BE2C (cell line): ENCODE data around the gene KRTAP7-1. TPM values are rescaled to one million over a fixed set of nuclear protein-coding genes. Genes with fewer than 3 reads are reported as not detected.

Experiments
- DNase-seq: peaks from one replicate; pipeline ENCODE4 v3.0.0-alpha.2; 2020
- H3K27me3 ChIP-seq: fragments of 250-450 bp; sonication (Bioruptor Pico); 2 replicates; pipeline ENCODE4 v1.5.1; 2020; ENCODE audit warnings: mild to moderate bottlenecking
- H3K36me3 ChIP-seq: fragments of 250-450 bp; sonication (Bioruptor Pico); 2 replicates; pipeline ENCODE4 v1.5.1; 2020; ENCODE audit warnings: mild to moderate bottlenecking
- H3K4me1 ChIP-seq: fragments of 250-450 bp; sonication (Bioruptor Pico); 2 replicates; pipeline ENCODE4 v1.5.1; 2020
- H3K4me3 ChIP-seq: 2 replicates; pipeline ENCODE4 v1.5.1; 2011; ENCODE audit warnings: low read depth, low read length
- H3K9me3 ChIP-seq: fragments of 250-450 bp; sonication (Bioruptor Pico); 2 replicates; pipeline ENCODE4 v1.5.1; 2020
- polyA plus RNA-seq: library from polyadenylated mRNA; unstranded; fragments of >200 nt; gene quantifications from one replicate; pipeline ENCODE4 v1.2.1, GENCODE V29; 2012; ENCODE audit warnings: low read depth, missing spikeins; ENCODE audit not compliant: insufficient read length, insufficient read depth
- TF ChIP-seq, protein P1 (sequence below): IDR thresholded peaks from 2 replicates; pipeline ENCODE4 v1.5.1; 2012; ENCODE audit warnings: mild to moderate bottlenecking, low read depth, low read length

The KRTAP7-1 gene
- polyA plus RNA-seq, result not detected

DNA sequence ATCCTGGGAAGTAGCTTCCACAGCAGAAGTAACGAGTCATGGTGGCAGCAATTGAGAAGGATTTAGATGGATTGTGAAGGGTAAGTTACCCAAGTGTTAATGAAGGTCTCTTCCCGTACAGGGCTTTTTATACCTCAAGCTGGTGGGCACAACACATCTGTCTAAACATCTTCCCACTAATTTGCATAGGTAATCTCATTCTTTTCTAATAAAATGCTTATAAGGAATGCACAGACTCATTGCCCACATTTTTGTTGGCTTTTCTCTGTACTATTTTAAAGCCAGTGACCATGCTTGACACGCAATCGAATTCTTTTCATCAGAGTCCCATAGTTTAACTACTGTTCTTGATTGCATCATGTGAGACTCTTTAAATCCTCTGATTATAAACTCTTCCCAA, at the start of gene KRTAP7-1:
Gene KRTAP7-1 (minus strand): TSS at position 101 of the 400 bp plus-strand sequence. CDS start 61 bp downstream, at position 40.
- no peak for DNase-seq
- no peaks in the 10 kb centered on the region for H3K9me3 ChIP-seq
- H3K36me3 ChIP-seq, result no peaks in the 10 kb centered on the region
- H3K4me1 ChIP-seq, result no peaks in the 10 kb centered on the region
- no peaks in the 10 kb centered on the region for H3K27me3 ChIP-seq
- no peak within 1 kb of the TSS for H3K4me3 ChIP-seq
- TF ChIP-seq, protein P1, sequence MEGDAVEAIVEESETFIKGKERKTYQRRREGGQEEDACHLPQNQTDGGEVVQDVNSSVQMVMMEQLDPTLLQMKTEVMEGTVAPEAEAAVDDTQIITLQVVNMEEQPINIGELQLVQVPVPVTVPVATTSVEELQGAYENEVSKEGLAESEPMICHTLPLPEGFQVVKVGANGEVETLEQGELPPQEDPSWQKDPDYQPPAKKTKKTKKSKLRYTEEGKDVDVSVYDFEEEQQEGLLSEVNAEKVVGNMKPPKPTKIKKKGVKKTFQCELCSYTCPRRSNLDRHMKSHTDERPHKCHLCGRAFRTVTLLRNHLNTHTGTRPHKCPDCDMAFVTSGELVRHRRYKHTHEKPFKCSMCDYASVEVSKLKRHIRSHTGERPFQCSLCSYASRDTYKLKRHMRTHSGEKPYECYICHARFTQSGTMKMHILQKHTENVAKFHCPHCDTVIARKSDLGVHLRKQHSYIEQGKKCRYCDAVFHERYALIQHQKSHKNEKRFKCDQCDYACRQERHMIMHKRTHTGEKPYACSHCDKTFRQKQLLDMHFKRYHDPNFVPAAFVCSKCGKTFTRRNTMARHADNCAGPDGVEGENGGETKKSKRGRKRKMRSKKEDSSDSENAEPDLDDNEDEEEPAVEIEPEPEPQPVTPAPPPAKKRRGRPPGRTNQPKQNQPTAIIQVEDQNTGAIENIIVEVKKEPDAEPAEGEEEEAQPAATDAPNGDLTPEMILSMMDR, result no peak

DNA sequence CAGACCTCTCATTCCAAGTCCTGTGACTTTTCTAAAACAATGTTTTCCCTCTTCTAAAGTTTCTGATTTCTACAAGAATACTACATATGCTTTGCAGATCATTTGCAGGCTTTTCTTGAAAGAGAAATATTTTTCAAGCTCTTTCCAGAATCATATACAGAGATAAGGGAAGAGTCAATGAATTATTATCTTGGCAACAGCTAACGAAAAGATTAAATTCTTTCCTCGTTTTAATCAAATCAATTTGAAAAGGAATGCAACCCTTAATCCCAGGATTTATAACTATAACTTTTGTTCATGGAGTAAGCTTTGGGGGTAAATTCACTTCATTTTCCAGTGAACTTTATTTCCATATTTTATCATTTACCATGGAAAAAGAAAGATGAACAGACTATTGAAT, 45.0 kb upstream of the KRTAP7-1 start:
- TF ChIP-seq, protein P1, result no peak
- no peak for DNase-seq
- H3K4me1 ChIP-seq, result no peaks in the 10 kb centered on the region
- no peaks in the 10 kb centered on the region for H3K9me3 ChIP-seq
- no peaks in the 10 kb centered on the region for H3K36me3 ChIP-seq
- H3K4me3 ChIP-seq, result no peak overlapping the region
- no peaks in the 10 kb centered on the region for H3K27me3 ChIP-seq

- TF ChIP-seq, protein P1, result no peak
- Histone ChIP-seq H3K4me3 (no peak overlapping the region), H3K36me3 (no peaks in the 10 kb centered on the region), H3K27me3 (no peaks in the 10 kb centered on the region), H3K9me3 (no peaks in the 10 kb centered on the region), H3K4me1 (no peaks in the 10 kb centered on the region)
- no peak for DNase-seq
Observed at GRCh38 chr21:30847627-30848500, 18.3 kb upstream of the KRTAP7-1 start.

- H3K36me3 ChIP-seq, result no peaks in the 10 kb centered on the region
- H3K4me3 ChIP-seq, result no peak overlapping the region
- no peaks in the 10 kb centered on the region for H3K9me3 ChIP-seq
- no peaks in the 10 kb centered on the region for H3K4me1 ChIP-seq
- TF ChIP-seq, protein P1, result no peak
- no peaks in the 10 kb centered on the region for H3K27me3 ChIP-seq
- no peak for DNase-seq
Observed at GRCh38 chr21:30842990-30843389, 13.4 kb upstream of the KRTAP7-1 start.

- Histone ChIP-seq H3K36me3 (no peaks in the 10 kb centered on the region), H3K4me1 (no peaks in the 10 kb centered on the region), H3K27me3 (no peaks in the 10 kb centered on the region), H3K9me3 (no peaks in the 10 kb centered on the region), H3K4me3 (no peak overlapping the region)
- peak; percentile 36 for DNase-seq
- TF ChIP-seq, protein P1, result peak; percentile 55
Observed at GRCh38 chr21:30839304-30839703, 9.7 kb upstream of the KRTAP7-1 start.

DNA sequence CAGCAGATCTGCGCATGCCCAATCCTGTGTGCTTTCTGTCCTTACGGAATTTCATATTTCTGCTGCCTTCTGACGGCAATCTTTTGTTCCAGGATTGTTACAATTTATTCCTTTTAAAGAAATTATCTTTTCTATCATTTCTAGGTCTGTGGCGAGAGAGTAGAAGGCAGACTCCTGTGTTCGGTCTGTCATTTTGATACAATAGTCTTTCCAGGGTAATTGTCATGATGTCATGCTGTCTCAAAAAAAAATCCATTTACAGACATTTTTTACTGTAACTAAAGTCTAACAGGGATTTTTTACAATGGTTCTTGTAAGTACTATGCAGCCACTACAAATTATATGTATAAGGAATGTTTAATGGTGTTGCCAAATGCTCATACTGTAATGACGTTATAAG, 9.0 kb upstream of the KRTAP7-1 start:
- no peak for DNase-seq
- no peaks in the 10 kb centered on the region for H3K9me3 ChIP-seq
- TF ChIP-seq, protein P1, result no peak
- no peaks in the 10 kb centered on the region for H3K27me3 ChIP-seq
- H3K4me1 ChIP-seq, result no peaks in the 10 kb centered on the region
- no peak overlapping the region for H3K4me3 ChIP-seq
- no peaks in the 10 kb centered on the region for H3K36me3 ChIP-seq
